Measurements from ENCODE around the gene PNMA8A.

PNMA8A gene

DNA sequence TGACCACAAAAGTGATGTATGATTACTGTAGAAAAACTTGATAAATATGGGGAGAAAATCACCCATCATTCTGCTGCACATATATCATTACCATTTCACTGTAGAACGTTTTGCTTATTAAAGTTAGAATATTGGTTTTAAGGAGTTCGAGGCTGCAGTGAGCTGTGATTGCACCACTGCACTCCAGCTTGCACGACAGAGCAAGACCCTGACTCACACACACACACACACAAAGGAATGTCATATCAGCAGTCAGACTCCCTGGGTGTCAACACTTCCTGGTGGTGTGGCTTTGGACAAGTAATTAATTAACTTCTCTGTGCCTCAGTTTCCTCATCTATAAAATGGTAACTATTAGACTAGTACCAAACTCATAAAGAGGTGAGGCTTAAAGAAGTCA, 11.3 kb upstream of the PNMA8A start:
- no peak for TF ChIP-seq REST (IDR thresholded peaks at IDR 0.05; ENCODE audit: insufficient replicate concordance, low read depth)
- no peak for TF ChIP-seq GABPA (IDR thresholded peaks at IDR 0.05; ENCODE audit: low read depth)
- TF ChIP-seq, protein P1, sequence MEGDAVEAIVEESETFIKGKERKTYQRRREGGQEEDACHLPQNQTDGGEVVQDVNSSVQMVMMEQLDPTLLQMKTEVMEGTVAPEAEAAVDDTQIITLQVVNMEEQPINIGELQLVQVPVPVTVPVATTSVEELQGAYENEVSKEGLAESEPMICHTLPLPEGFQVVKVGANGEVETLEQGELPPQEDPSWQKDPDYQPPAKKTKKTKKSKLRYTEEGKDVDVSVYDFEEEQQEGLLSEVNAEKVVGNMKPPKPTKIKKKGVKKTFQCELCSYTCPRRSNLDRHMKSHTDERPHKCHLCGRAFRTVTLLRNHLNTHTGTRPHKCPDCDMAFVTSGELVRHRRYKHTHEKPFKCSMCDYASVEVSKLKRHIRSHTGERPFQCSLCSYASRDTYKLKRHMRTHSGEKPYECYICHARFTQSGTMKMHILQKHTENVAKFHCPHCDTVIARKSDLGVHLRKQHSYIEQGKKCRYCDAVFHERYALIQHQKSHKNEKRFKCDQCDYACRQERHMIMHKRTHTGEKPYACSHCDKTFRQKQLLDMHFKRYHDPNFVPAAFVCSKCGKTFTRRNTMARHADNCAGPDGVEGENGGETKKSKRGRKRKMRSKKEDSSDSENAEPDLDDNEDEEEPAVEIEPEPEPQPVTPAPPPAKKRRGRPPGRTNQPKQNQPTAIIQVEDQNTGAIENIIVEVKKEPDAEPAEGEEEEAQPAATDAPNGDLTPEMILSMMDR (IDR thresholded peaks at IDR 0.05; ENCODE audit: insufficient read depth, low read length): no peak
- TF ChIP-seq SPI1 (IDR thresholded peaks at IDR 0.05; ENCODE audit: borderline replicate concordance, low read depth): no peak
- TF ChIP-seq POLR2AphosphoS5 (IDR thresholded peaks at IDR 0.05; ENCODE audit: low read depth): no peak
- Histone ChIP-seq H3K27ac (replicated peaks) (no peak overlapping the region), H3K4me3 (replicated peaks; ENCODE audit: insufficient read depth, low read length) (no peak overlapping the region), H3K27me3 (ENCODE audit: insufficient read depth, poor library complexity, severe bottlenecking) (peaks cover 15% of the 10 kb centered on the region)
- DNase-seq (ENCODE audit: low read depth in 1 of 2, low spot score in 1 of 2): no peak

- TF ChIP-seq POLR2AphosphoS5 (IDR thresholded peaks at IDR 0.05; ENCODE audit: low read depth): no peak
- no peak overlapping the region for H3K27ac ChIP-seq (replicated peaks)
- H3K4me3 ChIP-seq (replicated peaks; ENCODE audit: insufficient read depth, low read length): no peak overlapping the region
- no peak for DNase-seq (ENCODE audit: low read depth in 1 of 2, low spot score in 1 of 2)
- H3K27me3 ChIP-seq (ENCODE audit: insufficient read depth, poor library complexity, severe bottlenecking): peaks cover 15% of the 10 kb centered on the region
Measured at GRCh38 chr19:46481947-46482346, 10.6 kb upstream of the PNMA8A start.

- H3K27ac ChIP-seq (replicated peaks): no peak overlapping the region
- H3K27me3 ChIP-seq (ENCODE audit: insufficient read depth, poor library complexity, severe bottlenecking): peaks cover 15% of the 10 kb centered on the region
- no peak overlapping the region for H3K4me3 ChIP-seq (replicated peaks; ENCODE audit: insufficient read depth, low read length)
- TF ChIP-seq POLR2AphosphoS5 (IDR thresholded peaks at IDR 0.05; ENCODE audit: low read depth) (no peak), SPI1 (IDR thresholded peaks at IDR 0.05; ENCODE audit: borderline replicate concordance, low read depth) (no peak), GABPA (IDR thresholded peaks at IDR 0.05; ENCODE audit: low read depth) (no peak), REST (IDR thresholded peaks at IDR 0.05; ENCODE audit: insufficient replicate concordance, low read depth) (no peak)
- TF ChIP-seq, protein P1 (IDR thresholded peaks at IDR 0.05; ENCODE audit: insufficient read depth, low read length): no peak
- no peak for DNase-seq (ENCODE audit: low read depth in 1 of 2, low spot score in 1 of 2)
Measured at GRCh38 chr19:46481223-46481848, 10.0 kb upstream of the PNMA8A start.

- Histone ChIP-seq H3K27me3 (ENCODE audit: insufficient read depth, poor library complexity, severe bottlenecking) (peaks cover 15% of the 10 kb centered on the region), H3K27ac (replicated peaks) (no peak overlapping the region), H3K4me3 (replicated peaks; ENCODE audit: insufficient read depth, low read length) (no peak overlapping the region)
- no peak for DNase-seq (ENCODE audit: low read depth in 1 of 2, low spot score in 1 of 2)
- TF ChIP-seq, protein P1 (IDR thresholded peaks at IDR 0.05; ENCODE audit: insufficient read depth, low read length): no peak
- TF ChIP-seq SPI1 (IDR thresholded peaks at IDR 0.05; ENCODE audit: borderline replicate concordance, low read depth): no peak
- TF ChIP-seq REST (IDR thresholded peaks at IDR 0.05; ENCODE audit: insufficient replicate concordance, low read depth): no peak
- TF ChIP-seq POLR2AphosphoS5 (IDR thresholded peaks at IDR 0.05; ENCODE audit: low read depth): no peak
- no peak for TF ChIP-seq GABPA (IDR thresholded peaks at IDR 0.05; ENCODE audit: low read depth)
Measured at GRCh38 chr19:46480415-46480814, 9.1 kb upstream of the PNMA8A start.

All from HL-60 (cell line).